NCI-H1930 (cell line): Measurements from ENCODE around the gene ITGBL1.

Experiments
- DNase-seq, 2 experiments: peaks; one replicate each; lab custom pipeline; 2025; lab: John Stamatoyannopoulos, UW

ITGBL1 gene, protein sequence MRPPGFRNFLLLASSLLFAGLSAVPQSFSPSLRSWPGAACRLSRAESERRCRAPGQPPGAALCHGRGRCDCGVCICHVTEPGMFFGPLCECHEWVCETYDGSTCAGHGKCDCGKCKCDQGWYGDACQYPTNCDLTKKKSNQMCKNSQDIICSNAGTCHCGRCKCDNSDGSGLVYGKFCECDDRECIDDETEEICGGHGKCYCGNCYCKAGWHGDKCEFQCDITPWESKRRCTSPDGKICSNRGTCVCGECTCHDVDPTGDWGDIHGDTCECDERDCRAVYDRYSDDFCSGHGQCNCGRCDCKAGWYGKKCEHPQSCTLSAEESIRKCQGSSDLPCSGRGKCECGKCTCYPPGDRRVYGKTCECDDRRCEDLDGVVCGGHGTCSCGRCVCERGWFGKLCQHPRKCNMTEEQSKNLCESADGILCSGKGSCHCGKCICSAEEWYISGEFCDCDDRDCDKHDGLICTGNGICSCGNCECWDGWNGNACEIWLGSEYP

DNA sequence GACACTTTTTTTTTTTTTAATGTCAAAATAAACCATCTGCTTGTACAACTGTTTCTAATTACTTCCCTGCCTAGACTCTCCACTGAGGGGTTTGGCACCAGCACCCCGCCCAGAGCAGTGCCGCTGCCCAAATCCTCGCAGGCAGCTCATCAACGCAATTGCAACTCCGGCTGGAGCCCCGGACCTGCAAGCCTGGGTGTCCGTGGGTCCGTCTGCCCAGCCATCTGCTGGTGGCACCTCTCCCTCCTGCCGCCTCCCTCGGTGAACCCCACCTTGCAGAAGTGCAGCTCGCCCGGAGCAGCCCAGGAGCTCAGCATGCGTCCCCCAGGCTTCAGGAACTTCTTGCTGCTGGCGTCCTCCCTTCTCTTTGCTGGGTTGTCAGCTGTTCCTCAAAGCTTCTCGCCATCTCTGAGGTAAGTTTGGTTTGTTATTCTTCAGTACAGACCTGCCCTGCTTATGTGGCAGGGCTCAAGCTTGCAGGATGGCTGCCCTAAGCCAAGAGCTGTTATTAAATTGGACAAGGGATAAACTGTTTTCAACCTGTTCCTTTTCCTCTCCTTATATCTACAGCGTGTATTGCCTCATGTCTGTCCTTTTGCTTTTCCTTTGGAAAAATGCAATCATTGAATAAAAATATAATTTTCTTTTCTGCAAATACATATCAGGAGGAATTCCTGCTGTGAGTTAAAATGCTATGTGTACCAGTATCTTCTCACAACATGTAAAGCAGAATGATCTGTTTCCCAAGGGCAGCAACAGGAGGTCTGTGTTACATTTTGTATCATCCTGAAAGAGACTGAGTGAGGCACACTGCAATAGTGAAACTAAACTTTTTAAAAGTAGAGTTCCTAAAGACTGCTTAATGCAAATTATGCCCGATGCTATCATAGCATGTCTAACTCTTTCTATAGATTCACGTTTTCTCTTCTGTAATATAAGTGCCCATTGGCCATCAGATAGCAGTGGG lies at the start of gene ITGBL1:
ITGBL1 (plus strand) TSS at position 157 of the 967 bp plus-strand sequence; CDS start at position 316, 159 bp downstream.
- DNase-seq: no peak

DNA sequence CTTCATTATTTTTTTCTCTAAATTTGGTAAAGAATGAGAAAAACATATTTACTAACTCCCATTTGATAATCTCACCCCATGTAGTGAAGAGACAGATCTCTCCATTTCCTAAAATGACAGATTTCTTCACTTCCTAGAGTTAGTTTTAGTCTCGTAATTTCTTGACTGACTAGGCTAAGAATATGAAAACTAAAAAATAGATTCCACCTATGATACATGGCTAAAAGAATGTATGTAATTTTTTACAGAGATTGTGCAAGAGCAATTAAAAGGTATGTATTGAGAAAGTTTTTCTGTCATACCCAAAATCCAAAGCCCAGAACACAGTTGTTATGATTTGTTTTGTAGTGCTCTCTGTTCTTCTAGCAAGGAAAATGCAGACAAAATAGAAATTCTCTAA lies 45.7 kb upstream of the ITGBL1 start:
- no peak for DNase-seq

DNA sequence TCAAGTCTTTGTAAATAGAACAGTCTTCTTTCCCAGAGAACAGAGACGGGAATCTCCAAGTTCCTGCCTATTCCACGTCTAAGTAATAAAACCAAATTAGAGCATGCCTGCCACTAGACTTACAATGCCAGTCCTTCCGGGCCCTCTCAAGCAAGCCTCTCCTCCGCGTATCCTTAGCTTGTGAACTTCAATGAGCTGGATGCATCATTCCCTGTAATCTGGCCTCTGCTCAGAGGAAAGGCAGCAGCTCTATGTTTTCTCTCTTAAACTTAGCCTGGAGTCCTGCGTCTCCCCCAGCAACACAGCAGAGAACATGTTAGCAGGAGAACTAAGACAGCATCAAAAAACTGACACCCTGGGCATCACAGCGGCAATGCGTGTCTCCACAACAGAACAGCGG lies 44.3 kb upstream of the ITGBL1 start:
- DNase-seq: no peak

DNA sequence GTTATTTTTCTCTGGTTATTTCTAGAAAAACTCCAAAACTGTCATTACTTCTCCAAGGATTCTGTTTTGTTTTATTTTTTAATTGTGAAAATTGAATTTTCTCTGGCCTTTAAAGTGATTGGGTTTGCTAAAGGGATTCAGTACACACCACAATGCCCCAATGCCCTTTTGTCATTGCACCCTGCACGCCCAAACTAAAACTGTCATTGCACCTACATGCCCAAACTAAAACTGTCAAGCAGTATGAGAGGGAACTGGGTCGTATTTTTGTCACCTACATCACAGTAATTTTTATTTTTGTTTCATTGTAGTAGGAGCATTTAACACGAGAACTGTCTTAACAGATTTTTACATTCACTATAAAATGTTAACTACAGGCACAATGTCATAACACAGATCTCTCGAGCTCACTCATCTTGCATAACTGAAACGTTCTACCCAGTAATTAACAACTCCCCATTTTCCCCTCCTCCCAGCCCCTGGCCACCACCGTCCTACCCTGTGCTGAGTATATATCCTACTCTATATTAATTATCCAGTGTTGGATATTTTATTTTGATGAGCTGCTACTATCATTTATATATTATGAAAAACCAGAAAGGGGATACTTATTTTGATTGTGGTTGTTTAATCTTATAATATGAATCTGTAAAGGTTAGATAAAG lies 43.4 kb upstream of the ITGBL1 start:
- no peak for DNase-seq

DNA sequence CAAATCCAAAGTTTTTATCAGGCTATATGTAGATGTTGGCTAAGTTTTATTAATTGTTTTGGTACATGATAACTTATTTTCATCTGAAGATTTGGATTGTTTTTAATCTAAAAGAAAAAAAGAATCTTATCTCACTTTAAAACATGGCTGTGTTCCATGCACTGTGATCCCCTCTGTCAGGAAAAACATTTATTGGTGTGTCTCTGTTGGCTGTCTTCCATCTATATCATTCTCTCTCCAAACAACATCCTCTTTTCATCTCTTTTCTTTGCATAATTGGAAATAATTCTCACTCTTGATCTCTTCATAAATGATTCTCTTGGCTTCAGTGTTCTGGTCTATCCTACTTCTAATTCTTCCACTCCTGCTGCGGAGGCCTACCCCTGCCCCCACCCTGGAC lies 40.4 kb upstream of the ITGBL1 start:
- no peak for DNase-seq

DNA sequence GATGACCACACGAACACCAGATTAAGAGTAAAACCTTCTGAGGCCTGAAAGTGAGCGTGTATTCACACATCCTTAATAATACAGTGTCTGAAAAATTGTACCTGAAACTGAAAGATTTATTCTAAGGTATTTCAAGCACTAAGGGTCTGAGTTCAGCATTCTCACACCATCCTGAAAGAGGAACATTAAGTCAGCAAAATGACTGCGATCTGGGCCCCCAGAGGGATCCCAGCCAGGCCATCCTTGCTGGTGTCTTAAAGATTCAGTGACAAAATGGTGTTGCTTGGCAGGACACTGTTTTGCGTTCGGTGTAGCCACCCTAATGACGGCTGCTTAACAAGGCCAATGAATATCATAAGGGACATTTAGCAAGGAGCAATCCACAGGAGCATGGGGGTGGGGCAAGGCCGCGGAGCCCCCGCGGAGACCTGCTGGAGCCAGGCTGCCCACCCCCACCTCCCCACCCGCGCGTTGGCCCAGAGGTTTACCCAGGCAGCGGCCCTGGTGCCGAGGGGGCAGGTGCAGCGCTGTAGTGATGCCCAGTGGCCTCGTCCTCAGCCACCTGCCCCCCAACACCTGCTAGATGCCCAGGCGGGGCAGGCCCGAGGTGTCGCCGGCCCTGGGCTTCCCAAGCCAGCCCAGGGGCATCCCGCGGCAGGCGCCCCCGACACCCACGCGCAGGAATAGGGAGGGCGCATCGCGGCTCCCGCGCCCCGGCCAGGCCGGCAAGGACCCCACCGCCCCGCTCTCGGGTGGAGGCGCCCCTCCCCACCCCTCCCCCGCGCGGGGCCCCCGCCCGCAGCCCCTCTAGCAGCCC lies 36.9 kb upstream of the ITGBL1 start:
- peak; percentile 21 to 30 for DNase-seq

DNA sequence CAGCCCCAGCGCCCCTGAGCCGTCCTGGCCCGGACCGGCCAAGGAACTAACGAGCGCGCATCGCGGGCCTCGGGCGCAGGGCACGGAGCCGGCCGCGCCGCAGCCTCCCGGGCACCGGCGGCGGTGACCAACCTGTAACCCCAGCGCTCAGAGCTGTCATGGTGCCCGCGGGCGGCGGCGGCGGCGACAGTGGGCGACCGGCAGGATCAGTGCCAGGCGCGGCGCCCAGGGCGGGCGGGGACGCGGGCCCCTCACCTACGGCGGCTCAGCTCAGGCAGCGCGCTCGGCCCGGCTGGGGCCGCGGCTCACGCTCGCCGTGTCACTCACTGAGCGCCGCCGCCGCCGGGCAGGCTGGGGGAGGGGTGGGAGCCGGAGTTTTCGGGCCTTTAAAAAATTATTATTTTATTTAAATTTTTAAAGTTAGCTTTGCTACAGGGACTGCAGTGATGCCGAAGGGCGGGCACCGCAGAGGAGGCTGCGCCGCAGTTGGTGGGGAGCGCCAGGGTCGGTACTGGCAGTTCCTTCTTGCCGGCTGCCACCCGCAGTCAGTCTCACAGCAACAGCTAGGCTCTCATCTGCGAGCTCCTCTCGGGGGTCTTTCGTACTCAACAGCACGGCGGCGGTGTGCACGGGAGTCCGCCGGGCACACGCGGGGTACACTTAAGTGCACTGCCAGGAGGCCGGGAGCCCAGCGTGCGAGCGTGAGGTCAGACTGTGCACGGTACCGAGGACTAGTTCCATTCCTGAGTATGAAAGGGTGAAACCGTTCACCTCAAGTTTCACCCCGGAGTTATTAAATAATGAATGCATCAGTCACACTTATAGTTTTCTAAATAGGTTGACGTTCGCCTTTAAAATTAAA lies 36.1 kb upstream of the ITGBL1 start, which contains the start of gene NALCN:
NALCN (minus strand) TSS at position 328 of the 862 bp plus-strand sequence. CDS start 17,382 bp downstream, outside the sequence.
- DNase-seq: peak in 1 of 2 experiments; percentile 44

DNA sequence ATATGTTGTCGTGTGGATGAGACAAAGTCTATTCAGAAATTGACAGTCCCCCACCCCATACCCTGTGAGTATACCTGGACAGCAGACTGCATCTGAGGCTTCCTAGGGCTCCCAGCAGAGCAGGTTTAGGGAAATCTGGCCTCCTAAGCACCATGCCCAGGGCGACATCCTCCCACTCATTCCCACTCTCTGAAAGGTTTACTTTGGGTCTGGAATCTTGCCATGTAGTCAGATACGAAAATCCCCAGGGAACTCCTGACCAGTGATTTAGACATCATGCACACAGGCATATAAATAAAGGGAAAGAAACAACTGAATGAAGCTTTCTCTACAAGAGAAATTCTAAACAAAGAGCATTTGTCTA lies 35.5 kb upstream of the ITGBL1 start:
- peak; percentile 63 to 83 for DNase-seq

DNA sequence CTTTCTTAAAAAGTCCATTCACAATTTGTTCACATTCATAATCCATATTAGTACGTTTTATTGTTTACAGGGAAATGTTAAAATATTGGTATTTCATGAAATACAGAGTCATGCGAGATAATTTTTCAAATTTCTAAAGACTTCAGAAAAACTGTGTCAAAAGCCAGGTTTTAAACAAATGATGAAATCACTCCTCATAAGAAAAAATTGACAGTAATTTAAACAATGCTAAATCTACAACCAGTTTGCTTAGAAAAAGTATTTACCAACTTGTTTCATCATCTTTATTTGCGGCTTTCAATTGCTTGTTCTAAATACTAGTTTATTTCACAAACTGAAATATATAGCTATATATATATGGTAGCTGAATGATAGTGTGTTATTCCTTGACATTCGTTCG lies 35.0 kb upstream of the ITGBL1 start:
- DNase-seq: no peak

DNA sequence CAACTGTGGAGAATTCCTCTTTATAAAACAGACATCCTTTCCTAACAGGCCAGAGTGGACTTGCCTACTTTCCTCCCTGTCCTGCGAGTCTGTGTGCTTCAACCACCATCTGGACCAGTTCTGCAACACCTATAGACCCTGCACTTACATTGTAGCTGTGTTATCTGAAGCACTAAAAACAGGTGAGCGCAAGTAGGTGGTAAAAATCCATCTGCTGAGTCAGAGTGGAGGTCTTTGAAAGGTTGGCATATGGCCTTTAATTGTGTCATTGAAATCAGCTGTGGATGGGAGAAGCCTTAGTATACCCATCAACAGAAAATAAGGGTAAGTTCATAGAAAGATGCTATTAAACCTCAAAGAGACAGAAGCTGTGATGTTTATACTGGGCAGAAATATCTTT lies 28.6 kb upstream of the ITGBL1 start:
- no peak for DNase-seq

DNA sequence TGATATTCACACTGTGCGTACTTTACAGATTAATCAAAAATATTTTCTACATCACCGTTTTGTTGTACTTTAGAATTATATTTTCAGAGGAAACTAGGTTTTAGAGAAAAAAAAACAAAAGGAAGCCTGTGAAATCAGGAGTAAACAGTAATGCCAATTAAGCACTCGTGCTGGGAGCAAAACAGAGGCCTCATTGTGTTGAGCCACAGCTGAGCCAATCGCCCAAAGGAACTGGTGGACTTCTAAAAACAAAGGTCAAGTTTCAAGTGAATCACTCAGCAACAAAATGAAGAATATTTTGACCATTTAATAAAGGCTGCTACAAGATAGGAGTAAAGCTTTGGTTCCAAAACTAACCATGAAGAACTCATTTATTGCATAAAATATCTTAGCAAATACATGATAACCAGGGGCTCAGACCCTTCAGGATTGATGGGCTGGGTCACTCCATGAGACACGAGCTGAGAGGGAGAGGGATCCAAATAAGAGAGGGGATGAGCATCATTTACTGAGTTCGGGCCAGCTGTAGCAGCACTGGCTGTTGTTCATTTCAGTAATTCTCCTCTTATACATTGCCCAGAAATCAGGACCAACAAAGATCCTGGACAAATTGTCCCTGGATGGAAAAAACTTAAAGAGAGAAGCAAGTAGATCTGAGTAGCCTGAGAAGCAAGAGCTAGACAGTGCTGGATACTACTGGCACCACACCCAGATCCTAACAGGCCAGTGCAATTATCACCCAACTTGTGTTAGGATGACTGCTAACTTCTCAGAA lies 27.9 kb upstream of the ITGBL1 start:
- DNase-seq: no peak

DNA sequence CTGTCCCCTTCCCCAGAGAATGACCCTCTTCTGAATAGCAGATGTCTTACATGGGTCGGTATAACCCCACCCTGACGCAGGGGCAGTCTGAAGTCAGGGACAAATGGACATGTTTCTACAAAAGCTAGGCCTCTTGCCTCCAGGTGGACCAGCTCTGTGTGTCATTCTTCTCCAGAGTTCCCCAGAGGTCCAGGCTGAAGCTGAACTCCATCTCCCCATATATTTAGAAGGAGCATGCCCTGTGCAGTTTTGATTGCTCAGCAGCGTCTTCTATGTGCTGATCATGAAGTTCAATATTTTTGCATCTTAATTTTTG lies 27.4 kb upstream of the ITGBL1 start:
- DNase-seq: no peak

DNA sequence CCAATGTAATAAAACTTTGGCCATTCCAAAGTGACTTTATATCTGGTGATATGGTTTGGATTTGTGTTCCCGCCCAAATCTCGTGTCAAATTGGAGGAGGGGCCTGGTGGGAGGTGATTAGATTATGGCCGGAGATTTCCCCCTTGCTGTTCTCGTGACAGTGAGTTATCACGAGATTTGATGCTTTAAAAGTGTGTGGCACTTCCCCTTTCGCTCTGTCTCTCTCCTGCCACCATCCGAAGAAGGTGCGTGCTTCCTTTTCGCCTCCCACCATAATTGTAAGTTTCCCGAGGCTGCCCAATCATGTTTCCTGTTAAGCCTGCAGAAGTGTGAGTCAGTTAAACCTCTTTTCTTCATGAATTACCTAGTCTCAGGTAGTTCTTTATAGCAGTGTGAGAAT lies 26.9 kb upstream of the ITGBL1 start:
- DNase-seq: no peak

DNA sequence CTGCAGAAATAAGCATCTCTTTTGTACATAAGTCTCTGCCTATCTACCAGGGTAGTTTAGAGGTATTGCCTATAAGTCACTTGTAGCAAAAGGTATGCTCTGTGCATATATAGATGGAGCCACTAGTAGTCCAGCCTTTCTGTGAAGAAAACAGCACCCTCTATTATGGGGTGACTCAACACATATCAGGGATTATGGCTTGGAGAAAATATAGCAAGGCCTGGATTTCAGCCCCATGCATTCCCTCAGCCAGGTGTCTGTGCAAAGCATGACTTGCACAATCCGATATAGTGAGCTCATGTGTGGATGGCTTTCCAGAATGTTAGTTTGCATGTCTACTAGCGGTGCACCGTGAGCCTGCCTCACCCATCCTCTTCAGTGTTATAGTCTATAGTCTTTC lies 22.7 kb upstream of the ITGBL1 start:
- DNase-seq: no peak

DNA sequence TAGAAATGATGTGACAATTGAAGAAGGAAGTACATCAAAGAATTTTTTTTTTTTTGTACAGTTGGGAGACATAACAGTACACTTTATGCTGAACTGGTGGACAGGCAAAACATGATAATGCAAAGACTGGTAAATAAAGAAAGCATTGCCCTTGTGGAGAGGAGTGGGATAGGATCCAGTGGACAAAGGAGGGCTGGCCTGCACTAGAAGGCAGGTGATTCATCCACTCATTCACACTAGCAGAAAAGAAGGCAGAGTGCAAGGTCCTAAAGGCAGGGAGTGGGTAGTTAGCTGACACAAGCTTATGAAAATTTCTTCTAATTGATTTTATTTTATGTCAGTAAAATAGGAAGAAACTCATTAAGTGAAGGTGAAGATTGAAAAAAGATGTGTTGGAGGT lies 18.6 kb upstream of the ITGBL1 start:
- no peak for DNase-seq

DNA sequence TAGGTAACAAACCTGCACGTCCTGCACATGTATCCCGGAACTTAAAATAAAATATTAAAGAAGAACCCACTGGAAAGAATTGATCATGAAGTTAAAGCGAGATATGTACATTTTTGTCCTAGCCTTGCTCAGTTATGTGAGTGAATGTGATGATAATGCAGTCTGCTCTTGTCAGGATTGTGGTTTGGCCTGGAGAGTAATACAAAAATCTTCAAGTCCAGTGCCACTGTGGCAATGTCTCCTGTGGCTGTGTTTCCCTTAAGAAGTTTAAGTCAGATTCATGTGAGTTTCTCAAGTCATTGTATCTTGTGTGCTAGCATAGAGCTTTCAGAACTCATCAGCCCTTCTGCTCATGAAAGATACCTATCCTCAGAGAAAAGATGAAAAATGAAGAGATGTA lies 18.0 kb upstream of the ITGBL1 start:
- DNase-seq: no peak

DNA sequence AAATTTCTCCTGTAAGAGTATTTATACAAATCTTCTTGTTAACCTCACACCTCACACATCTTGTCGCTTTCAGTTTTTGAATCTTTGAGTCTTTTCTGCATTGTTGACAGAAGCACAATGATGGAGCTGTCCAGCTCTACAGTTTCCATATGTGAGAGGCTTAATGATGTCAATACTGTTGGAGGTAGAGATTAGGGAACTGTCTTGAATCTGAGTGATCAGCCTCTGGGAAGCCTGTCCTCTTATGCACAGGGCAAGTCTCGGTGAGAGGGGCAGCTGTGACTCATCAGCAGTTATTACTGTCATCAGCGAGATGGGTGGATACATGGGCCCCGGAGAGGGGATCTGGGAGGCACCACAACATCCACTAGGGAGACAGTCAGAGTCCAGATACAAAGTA lies 4.6 kb upstream of the ITGBL1 start:
- DNase-seq: no peak

DNA sequence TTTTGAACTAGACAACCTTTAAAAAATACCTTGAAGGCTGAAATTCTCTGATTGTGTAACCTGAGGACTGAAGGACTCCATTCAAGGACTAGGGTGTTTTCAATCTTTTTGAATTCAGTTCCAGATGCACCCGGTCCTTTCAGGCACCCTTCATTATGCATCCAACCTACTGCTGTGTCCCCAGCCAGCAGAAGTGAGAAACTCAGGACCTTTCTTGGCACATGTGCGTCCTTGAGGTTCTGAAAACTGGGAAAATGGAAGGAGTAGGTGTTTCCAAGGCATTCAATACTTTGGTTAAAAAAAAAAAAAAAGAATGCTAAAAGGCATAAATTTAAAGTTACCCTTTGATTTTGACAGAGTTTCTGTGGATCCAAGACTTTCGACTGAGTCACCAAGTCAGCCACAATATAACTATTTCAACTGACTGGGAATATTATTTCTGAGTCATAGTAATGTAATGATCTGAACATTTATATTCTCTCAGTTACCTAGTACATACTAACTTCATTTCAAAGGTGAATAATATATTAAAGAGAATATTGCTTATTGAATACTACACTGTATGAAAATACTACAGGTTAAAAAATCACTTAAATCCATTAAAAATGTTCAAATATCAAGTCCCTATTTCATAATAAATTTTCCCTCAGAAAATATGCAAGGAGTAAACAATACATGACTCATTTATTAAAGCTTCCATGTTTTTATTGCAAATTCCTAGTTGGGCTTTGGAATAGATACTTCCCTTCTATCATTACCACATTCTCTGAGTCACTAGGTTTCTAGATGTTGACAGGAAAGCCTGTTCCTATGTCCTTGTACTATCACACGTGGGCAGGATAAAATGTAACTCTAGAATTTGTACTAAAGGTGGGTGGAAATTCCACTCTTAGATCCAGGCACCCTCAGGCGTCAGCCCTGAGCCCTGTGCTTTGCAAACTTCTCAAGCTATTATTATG lies 2.4 kb upstream of the ITGBL1 start:
- no peak for DNase-seq

DNA sequence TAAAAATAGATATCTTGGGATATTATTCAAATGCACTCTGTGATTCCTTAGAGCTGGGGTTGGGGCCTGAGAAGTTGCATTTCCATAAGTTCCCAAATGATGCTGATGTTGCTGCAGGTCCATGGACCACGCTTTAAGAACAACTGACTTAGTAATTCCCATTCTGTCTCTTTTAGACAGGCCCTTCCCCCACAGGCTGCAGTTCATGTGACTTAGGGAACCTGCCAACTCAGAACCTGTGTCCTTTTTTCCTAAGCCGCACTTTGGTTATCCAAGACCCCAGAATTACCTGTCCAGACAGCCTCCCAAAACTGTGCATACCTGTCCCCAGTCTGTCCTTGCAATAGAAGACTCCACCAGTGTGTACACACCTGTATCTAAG lies 1.7 kb upstream of the ITGBL1 start:
- no peak for DNase-seq
